Keratinocyte (primary cell): ENCODE data around the gene PUM1.

Experiments
- EZH2 ChIP-seq: IDR thresholded peaks from one replicate; pipeline ENCODE4 v1.6.1; 2012; ENCODE audit warnings: inconsistent platforms, mild to moderate bottlenecking, low read length, moderate library complexity
- TF ChIP-seq, protein P1 (sequence below), 3 experiments: IDR thresholded peaks in 1 of 3; conservative IDR thresholded peaks in 1 of 3; optimal IDR thresholded peaks in 1 of 3; 2 replicates in 2 of 3; 3 replicates in 1 of 3; pipeline versions ENCODE3 to v1.5.1; 2011; ENCODE audit warnings: low read length in 3 of 3, mild to moderate bottlenecking in 3 of 3, moderate library complexity in 2 of 3, control low read depth in 1 of 3, inconsistent platforms in 1 of 3; ENCODE audit not compliant: insufficient read depth in 2 of 3; ENCODE audit errors: extremely low read depth in 1 of 3

DNA sequence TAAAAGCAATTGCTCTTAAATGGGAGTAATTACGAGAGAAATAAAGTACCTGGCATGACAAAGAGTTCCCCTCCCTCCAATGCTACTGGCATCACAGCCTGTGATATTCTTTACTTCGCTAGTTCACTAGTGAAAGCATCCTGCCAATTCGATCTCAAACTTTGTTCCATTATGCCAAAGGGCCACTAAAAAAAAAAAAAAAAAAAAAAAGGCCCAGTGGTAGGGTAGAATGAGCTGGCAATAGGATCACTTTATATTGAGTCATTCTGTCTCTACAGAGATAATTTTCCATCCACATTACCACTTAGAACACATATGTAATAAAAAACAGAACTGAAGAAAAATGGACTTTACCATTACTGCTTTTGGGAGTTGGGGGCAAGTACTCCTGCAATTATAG lies 11.2 kb downstream of the PUM1 start:
- TF ChIP-seq, protein P1, sequence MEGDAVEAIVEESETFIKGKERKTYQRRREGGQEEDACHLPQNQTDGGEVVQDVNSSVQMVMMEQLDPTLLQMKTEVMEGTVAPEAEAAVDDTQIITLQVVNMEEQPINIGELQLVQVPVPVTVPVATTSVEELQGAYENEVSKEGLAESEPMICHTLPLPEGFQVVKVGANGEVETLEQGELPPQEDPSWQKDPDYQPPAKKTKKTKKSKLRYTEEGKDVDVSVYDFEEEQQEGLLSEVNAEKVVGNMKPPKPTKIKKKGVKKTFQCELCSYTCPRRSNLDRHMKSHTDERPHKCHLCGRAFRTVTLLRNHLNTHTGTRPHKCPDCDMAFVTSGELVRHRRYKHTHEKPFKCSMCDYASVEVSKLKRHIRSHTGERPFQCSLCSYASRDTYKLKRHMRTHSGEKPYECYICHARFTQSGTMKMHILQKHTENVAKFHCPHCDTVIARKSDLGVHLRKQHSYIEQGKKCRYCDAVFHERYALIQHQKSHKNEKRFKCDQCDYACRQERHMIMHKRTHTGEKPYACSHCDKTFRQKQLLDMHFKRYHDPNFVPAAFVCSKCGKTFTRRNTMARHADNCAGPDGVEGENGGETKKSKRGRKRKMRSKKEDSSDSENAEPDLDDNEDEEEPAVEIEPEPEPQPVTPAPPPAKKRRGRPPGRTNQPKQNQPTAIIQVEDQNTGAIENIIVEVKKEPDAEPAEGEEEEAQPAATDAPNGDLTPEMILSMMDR (optimal IDR thresholded peaks at IDR 0.05 in 1 of 3, IDR thresholded peaks at IDR 0.05 in 1 of 3, conservative IDR thresholded peaks at IDR 0.05 in 1 of 3; ENCODE audit: extremely low read depth in 1 of 3, insufficient read depth in 2 of 3, low read length in 3 of 3) = no peak
- no peak for TF ChIP-seq EZH2
